HG02642 (cell line): ENCODE data around the gene LTBP3.

Experiments used
- ATAC-seq: cut with Tn5 transposase; IDR thresholded peaks from one replicate; pipeline ENCODE4 v1.9.1; 2021; ENCODE audit warnings: mild to moderate bottlenecking; ENCODE audit not compliant: unreplicated experiment, poor library complexity

LTBP3 gene

GRCh38 chr11:65555693-65556231 lies 2.4 kb downstream of the LTBP3 start:
- no peak for ATAC-seq

- ATAC-seq: no peak
Observed at GRCh38 chr11:65554842-65555430, 3.2 kb downstream of the LTBP3 start.

- no peak for ATAC-seq
Observed at GRCh38 chr11:65554057-65554818, 3.9 kb downstream of the LTBP3 start.

GRCh38 chr11:65553301-65554001 lies 4.7 kb downstream of the LTBP3 start:
- no peak for ATAC-seq

- peak; percentile 23 for ATAC-seq
Observed at GRCh38 chr11:65552388-65552951, 5.7 kb downstream of the LTBP3 start.

GRCh38 chr11:65551572-65552387 lies 6.4 kb downstream of the LTBP3 start:
- ATAC-seq: peak; percentile 61

- ATAC-seq: no peak
Observed at GRCh38 chr11:65549096-65549495, 9.1 kb downstream of the LTBP3 start.

- no peak for ATAC-seq
Observed at GRCh38 chr11:65548395-65548794, 9.8 kb downstream of the LTBP3 start.

- no peak for ATAC-seq
Observed at GRCh38 chr11:65547446-65548125, 10.6 kb downstream of the LTBP3 start.

GRCh38 chr11:65546217-65546958 lies 11.8 kb downstream of the LTBP3 start:
- peak; percentile 82 for ATAC-seq

- ATAC-seq: no peak
Observed at GRCh38 chr11:65545853-65546216, 12.3 kb downstream of the LTBP3 start.

GRCh38 chr11:65542738-65543390 lies 15.3 kb downstream of the LTBP3 start:
- ATAC-seq: no peak

GRCh38 chr11:65541093-65541982 lies 16.8 kb downstream of the LTBP3 start:
- no peak for ATAC-seq

GRCh38 chr11:65540290-65541092 lies 17.7 kb downstream of the LTBP3 start:
- ATAC-seq: peak; percentile 73

- peak; percentile 54 for ATAC-seq
Observed at GRCh38 chr11:65539744-65540289, 18.3 kb downstream of the LTBP3 start.
